KOPT-K1 (cell line): ENCODE measurements around the gene LYRM1.

Experiments used
- H3K27ac ChIP-seq: fragments of 200-600 bp; sonication (generic); 2 replicates; pipeline ENCODE4 v1.5.1; 2016; ENCODE audit warnings: antibody characterized with exemption, mild to moderate bottlenecking, low read depth, low read length; ENCODE audit not compliant: poor library complexity, severe bottlenecking
- H3K36me3 ChIP-seq: fragments of 200-600 bp; sonication (generic); 2 replicates; pipeline ENCODE4 v1.5.1; 2017; ENCODE audit warnings: antibody characterized with exemption, mild to moderate bottlenecking, low read length, moderate library complexity; ENCODE audit not compliant: insufficient read depth
- H3K9me3 ChIP-seq: fragments of 200-600 bp; sonication (generic); 2 replicates; pipeline ENCODE4 v1.5.1; 2017; ENCODE audit warnings: antibody characterized with exemption, low read length, mild to moderate bottlenecking; ENCODE audit not compliant: insufficient read depth, poor library complexity, severe bottlenecking

Gene LYRM1

DNA sequence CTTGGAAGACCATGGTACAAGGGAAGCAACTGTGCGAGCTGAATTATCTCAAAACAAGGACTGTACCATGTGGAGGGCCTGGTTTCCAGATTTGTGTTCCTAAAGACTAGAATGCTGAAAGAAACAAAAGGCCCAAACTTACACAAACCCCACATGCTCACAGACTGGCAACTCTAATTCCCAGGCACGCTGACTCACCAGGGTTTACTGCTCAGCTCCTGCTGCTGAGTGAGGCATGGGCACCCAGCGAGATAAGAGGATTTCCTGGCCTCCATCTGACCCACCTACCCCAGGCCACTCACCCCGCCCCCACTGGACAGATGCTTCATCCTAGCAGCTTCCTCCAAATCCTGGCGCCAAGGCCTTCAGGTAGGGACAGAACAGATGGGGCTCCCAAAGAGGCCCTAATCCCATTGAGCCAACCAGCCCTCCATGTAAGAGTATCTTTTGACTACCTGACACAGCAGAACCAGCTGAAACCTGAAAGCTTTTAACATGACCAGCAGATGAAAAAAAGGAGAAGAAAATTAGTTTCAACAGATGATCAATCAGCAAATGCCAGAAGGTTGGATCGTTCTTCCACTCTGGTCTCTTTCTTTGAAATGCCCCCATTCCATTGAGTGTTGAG lies 34.3 kb upstream of the LYRM1 start:
- H3K27ac ChIP-seq: no peak overlapping the region
- H3K36me3 ChIP-seq: no peaks in the 10 kb centered on the region
- no peaks in the 10 kb centered on the region for H3K9me3 ChIP-seq

DNA sequence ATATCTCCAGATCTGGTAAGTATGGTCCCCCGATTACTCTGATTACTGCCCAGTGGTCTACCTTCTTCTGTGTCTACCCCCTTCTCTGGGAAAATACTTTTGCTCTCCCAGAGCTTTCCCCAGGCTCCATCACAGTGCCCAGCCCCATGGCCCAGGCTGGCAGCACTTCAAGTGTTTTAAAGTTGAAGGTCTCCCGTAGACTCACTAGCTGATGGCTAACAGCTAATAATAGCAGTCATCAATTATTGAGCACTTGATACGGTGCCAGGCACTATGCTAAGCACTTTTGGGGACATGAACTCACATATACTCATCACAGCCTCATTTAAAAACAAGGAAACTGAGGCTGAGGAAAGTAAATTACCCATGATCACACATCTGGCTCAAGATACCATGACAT lies 33.8 kb upstream of the LYRM1 start:
- no peaks in the 10 kb centered on the region for H3K9me3 ChIP-seq
- H3K27ac ChIP-seq: no peak overlapping the region
- no peaks in the 10 kb centered on the region for H3K36me3 ChIP-seq

DNA sequence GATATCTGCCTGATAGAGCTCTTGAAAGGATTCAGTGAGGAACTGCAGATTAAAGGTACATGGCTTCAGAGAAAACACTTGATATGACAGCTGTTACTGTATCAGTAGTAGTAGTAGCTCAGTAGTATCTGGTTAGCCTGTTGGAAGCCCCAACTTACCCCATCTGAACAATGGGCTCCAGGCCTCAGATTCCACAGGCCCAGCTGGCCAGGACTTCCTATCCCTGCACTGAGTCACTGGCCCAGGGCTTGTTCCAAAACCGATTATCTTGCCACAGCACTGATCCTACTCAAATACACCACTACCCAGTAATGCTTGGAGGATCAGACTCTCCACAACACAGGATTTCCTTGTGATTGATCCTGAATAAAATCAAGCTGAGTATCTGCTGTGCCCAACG lies 33.0 kb upstream of the LYRM1 start:
- Histone ChIP-seq H3K9me3 (no peaks in the 10 kb centered on the region), H3K36me3 (no peaks in the 10 kb centered on the region), H3K27ac (no peak overlapping the region)

DNA sequence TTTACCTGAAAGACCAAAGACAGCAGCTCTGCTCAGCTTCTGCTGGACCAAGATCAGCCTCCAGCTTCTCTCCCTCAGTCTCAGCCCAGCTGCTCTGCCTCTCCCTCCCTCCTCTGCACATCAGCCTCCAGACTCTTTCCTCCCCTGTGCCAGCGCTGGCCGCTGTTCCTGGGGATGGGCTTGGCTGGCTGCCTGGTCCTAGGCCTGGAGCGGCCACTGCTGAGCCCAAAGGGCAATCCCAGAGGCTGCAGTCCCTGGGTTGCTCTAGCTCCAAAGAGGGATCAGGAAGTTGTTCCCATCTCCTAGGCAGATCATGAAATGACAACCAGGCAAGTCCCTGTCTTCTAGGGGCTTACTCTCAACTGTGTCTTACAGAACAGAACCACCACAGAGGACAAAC lies 31.7 kb upstream of the LYRM1 start:
- Histone ChIP-seq H3K9me3 (no peaks in the 10 kb centered on the region), H3K36me3 (no peaks in the 10 kb centered on the region), H3K27ac (no peak overlapping the region)

DNA sequence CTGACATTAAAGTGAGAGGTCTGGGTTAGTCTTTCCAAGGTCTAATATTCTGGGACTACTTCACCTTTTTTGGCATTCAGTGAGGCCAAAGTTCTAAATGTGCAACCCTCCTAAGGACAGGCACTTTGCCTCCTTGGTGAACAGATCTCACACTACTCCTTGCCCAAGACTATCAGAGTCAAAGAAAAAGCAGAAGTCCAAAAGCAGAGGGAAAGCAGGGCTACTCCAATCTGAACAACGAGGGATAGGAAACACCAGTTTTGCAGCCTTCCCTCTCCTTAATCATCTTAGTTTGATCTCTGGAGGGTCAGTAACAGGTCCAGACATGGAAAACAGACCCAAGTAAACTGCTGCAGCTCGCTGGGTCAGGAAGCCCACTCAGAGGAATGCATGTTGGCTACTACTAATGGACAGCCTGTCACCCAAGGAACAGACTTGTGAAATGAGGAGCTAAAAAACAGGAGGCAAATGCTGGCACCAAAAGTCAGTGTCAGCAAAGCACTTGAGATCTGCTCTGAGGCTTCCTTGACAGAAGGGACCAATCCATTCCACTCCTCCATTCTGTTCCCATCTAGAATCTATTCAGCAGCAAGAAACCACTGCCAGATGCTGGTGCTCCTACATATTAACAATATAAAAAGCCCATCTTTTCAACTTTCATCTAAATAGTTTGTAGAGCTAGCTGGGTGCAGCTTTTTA lies 30.3 kb upstream of the LYRM1 start:
- Histone ChIP-seq H3K9me3 (no peaks in the 10 kb centered on the region), H3K27ac (no peak overlapping the region), H3K36me3 (no peaks in the 10 kb centered on the region)

DNA sequence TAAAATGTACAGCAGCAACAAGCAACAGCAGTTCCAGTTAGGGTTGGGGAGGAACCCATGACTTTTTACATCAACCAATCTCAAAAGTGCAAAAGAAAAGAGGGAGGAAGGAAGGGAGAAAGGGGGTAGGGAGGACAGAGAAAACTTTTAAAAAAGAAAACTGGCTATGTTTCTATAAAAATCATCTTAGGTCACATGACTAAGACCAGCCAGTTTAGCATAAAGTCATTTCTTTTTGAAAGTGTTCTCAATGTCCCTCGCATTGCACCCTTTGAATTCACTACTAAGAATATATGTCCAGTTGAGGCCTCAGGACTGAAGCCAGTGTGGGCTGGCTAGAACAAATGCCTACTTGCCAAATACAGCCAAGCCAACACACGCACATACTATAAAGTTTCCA lies 29.3 kb upstream of the LYRM1 start:
- Histone ChIP-seq H3K27ac (no peak overlapping the region), H3K36me3 (no peaks in the 10 kb centered on the region), H3K9me3 (no peaks in the 10 kb centered on the region)

DNA sequence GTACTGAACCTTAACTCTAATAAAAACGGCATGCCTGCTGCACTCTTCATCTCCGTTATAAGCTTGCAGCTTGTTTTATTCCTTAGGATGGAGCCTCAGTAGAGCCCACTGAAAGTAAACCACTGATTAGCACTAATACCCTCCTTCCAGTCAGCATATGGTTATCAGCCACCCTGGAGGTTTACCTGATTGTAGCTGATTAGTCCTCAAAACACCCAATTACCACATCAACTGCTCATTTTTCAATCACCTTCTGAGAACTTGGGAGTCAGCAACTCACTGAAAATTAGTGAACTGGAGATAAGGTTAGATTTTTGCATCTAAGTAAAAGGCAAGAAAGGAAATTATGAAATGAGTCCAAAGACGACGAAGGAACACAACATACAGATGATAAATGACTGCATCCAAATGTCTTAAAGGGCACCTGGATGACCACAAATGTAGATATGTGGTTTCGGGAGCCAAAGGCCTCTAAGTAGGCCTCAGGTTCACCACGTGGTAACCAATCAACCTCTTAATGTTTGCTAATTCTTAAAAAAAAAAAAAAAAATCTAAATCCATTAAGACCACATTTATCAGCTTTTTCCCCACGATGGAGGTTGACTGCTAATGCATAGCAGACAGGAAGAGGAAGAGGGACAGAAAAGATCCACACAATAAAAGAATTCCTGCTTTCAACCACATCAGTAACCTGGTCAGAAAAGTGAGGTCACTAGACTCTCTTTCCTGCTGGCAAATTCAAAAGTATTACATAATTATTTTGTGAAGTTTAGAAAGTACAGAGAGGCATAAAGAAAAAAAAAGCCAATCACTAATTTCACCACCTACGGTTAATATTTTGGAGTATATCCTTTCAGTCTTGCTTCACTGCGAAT lies 28.4 kb upstream of the LYRM1 start:
- Histone ChIP-seq H3K9me3 (no peaks in the 10 kb centered on the region), H3K27ac (peak overlapping the region; percentile 21), H3K36me3 (no peaks in the 10 kb centered on the region)

DNA sequence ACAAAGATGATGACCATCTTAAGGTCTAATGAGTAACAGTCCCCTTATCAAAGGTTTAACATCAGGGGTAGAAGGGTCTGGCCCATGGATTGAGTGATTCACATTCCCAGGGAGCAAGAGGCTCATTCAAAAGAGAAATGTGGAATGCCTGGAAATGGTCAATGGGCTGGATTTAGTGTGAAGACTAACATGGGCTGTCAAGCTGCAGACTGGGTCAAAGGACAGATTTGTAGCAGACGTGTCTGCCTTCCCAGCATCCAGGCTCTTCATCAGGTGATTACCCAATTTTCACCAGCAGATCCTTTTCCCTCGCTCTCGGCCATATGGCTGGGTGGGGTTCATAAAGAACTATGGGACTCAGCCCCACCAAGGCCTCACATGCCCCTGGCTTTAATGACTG lies 27.2 kb upstream of the LYRM1 start:
- H3K9me3 ChIP-seq: no peaks in the 10 kb centered on the region
- H3K36me3 ChIP-seq: no peaks in the 10 kb centered on the region
- peak overlapping the region; percentile 42 for H3K27ac ChIP-seq

DNA sequence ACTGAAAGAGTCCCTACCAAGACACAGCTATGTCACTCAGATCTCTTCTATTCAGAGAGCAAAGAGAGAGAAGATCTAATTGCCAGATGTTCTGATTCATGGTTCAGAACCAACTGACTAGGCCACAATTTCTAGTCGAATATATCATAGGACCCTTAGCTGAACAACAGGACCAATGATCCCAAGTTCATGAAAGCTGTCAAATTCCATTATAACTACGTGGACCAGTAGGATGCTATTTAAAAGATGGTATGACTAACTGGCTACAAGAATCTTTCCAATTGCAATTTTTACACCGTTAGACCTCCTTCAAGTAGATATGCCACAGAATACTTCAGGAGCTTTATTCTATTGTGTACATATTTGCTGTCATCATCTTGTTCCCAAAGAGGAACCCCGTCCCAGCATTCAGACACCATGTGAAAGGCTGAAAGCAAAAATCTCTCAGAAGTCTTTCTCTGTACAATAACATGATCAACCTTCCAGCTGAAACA lies 26.4 kb upstream of the LYRM1 start:
- Histone ChIP-seq H3K36me3 (no peaks in the 10 kb centered on the region), H3K9me3 (no peaks in the 10 kb centered on the region), H3K27ac (peak overlapping the region; percentile 42)

DNA sequence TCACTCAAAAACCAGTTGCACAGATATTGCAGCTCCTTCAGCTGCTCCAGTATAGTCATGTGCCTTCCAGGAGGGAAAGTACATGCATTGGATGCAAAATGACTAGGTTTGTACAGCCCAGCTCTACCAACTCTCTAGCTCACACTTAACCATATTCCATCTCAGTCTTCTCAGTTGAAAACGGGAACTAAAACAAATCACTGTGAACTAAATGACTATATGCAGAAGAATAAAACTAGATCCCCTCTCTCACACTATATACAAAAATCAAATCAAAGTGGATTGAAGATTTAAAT lies 25.3 kb upstream of the LYRM1 start:
- H3K36me3 ChIP-seq: no peaks in the 10 kb centered on the region
- no peak overlapping the region for H3K27ac ChIP-seq
- H3K9me3 ChIP-seq: no peaks in the 10 kb centered on the region

DNA sequence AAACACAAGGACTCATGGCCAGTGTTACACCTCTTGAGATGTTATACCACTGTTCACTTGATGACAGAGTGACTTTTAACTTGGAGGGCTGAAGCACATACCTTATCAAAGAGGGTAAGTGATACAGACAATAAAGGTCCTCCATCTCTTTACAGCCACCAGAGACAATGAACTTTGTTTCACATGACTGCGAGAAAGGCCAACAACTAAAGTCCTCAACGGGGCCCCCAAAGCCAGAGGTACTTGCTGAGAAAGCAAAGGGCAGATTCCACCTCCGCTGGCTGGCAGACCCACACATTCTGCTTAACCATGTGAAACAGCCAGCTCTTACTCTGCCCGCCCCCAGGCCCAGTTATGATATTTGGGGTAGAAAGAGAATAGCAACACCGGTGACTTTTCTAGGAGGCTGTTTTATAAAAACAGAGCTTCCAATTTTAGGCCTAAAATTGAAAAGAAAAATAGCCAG lies 21.9 kb upstream of the LYRM1 start:
- H3K27ac ChIP-seq: no peak overlapping the region
- no peaks in the 10 kb centered on the region for H3K9me3 ChIP-seq
- H3K36me3 ChIP-seq: no peaks in the 10 kb centered on the region

DNA sequence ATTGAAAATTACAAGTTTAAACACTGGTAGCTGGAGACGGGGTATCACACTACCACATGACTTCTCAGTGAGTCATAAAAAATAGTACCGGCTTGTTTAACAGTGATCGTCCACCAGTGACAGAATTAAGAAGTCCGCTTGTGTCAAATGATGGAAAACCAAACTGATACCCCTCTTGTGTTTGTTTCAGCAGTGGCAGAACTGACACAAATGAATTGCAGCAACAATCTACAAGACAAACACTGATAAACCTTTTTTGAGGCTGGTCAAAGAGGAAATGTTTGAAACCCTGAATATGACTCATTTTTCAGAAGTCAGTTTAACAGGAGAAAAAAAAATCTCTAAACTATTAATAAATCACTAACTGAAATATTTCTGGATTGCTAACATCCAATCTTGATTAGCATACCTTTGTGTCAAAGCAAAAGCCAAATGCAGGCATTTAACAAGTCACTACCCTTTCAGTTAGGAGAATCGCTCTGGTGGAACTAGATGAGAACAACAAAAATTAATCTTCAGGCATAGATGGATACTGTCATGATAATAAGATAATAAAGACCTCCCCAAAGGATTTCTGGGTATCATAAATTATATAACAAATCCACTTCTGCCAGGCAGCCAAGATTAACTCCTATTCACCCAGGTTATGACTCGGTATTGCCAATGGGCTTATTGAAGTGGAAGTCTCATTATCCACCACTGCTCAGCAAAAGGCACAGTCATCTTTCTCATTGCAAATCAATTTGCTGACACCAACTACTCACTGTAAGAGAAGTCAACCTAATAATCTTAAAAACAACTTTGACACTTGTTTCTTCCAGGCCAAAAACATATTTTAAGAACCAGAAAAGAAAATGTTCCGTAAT lies 21.2 kb upstream of the LYRM1 start:
- H3K27ac ChIP-seq: no peak overlapping the region
- H3K9me3 ChIP-seq: no peaks in the 10 kb centered on the region
- H3K36me3 ChIP-seq: no peaks in the 10 kb centered on the region

DNA sequence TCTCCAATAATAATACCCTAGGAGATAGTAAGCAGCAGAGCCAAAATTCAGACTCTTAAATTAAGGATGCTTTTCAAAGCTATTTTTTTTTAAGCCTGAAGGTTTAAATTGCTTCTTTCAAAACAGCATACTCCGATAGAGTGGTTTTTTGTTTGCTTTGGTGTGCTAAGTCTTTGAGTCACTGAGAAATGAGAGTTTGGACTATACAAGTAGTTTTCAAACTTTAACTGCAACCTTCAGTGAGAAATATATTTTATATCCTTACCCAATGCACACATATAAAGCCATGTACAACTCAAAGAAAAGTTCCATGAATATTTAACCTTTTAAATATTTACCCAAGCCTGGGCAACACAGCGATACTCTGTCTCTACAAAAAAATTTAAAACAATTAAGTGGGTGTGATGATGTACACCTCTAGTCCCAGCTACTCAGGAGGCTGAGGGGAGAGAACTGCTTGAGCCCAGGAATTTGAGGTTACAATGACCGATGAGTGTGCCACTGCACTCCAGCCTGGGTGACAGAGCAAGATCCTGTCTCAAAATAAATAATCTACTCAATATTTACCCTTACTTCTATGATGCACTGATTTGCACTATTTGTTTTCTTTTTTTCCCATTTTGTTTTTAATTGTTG lies 19.6 kb upstream of the LYRM1 start:
- Histone ChIP-seq H3K27ac (no peak overlapping the region), H3K9me3 (no peaks in the 10 kb centered on the region), H3K36me3 (no peaks in the 10 kb centered on the region)

DNA sequence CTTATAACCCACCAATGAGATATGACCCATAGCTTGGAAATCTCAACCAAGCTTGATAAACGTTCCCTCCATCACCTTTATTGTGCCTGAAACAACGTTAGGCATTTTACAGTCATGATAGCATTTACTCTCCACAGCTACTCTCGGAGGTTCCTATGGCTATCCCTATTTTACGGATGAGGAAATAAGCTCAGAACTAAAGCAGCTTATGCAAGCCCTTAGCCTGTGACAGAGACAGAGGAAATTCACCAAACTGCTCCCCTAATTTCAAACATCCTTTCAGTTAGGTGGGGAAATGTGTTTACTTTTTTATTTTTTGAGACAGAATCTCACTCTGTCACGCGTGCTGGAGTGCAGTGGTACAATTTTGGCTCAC lies 19.1 kb upstream of the LYRM1 start:
- Histone ChIP-seq H3K36me3 (no peaks in the 10 kb centered on the region), H3K27ac (no peak overlapping the region), H3K9me3 (no peaks in the 10 kb centered on the region)
